Spleen (tissue), 7 donors: ENCODE data around the gene CCDC50.

Source experiments
- POLR2A ChIP-seq, 3 donors: fragments of 450-650 bp; IDR thresholded peaks; one replicate each; pipeline ENCODE4 v1.5.1; 2017; ENCODE audit warnings: antibody characterized with exemption in 3 of 3, mild to moderate bottlenecking in 1 of 3
- POLR2AphosphoS5 ChIP-seq, 3 donors: sonication (generic); formaldehyde crosslinking; IDR thresholded peaks; one replicate each; pipeline ENCODE4 v1.5.1; 2017; ENCODE audit warnings: antibody characterized with exemption in 3 of 3
- TF ChIP-seq, protein P1 (sequence below), 11 experiments: fragments of 200-600 bp in 7 of 11; fragments of 450-650 bp in 4 of 11; sonication (generic) in 4 of 11; IDR thresholded peaks in 8 of 11; conservative IDR thresholded peaks in 3 of 11; 1 replicate in 7 of 11; 2 replicates in 4 of 11; pipeline versions ENCODE4 v1.4.0 to v1.8.0; 2016 to 2021; ENCODE audit warnings: antibody characterized with exemption in 11 of 11, inconsistent platforms in 4 of 11, mild to moderate bottlenecking in 1 of 11
- donor health status: DM: no; HTN: no; CAD: no; lungs with moderate emphysema.
- donor health status: DM: no; HTN: no; CAD: no.
- donor health status: DM: no; HTN: no; CAD: no.

DNA sequence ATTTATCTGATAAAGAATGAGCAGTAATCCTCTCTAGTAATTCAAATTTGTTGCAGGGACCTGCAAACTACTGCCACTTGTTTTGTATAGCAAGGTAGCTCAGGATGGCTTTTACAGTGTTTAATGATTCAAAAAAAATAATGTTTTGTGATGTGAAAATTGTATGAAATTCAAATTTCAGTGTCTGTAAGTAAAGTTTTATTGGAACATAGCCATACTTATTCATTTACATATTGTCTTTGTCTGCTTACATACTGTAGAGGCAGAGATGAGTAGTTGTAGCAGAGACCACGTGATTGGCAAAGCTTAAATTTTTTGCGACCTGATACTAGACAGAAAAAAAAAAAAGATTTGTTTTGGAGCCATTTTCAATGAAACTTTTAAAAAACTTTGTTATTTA, 7.6 kb downstream of the CCDC50 start:
- TF ChIP-seq, protein P1, sequence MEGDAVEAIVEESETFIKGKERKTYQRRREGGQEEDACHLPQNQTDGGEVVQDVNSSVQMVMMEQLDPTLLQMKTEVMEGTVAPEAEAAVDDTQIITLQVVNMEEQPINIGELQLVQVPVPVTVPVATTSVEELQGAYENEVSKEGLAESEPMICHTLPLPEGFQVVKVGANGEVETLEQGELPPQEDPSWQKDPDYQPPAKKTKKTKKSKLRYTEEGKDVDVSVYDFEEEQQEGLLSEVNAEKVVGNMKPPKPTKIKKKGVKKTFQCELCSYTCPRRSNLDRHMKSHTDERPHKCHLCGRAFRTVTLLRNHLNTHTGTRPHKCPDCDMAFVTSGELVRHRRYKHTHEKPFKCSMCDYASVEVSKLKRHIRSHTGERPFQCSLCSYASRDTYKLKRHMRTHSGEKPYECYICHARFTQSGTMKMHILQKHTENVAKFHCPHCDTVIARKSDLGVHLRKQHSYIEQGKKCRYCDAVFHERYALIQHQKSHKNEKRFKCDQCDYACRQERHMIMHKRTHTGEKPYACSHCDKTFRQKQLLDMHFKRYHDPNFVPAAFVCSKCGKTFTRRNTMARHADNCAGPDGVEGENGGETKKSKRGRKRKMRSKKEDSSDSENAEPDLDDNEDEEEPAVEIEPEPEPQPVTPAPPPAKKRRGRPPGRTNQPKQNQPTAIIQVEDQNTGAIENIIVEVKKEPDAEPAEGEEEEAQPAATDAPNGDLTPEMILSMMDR (IDR thresholded peaks at IDR 0.05 in 8 of 11, conservative IDR thresholded peaks at IDR 0.05 in 3 of 11) = no peak
- TF ChIP-seq POLR2A (IDR thresholded peaks at IDR 0.05) (no peak), POLR2AphosphoS5 (IDR thresholded peaks at IDR 0.05) (no peak)
